ENCODE measurements around the gene KANSL3.

DNA sequence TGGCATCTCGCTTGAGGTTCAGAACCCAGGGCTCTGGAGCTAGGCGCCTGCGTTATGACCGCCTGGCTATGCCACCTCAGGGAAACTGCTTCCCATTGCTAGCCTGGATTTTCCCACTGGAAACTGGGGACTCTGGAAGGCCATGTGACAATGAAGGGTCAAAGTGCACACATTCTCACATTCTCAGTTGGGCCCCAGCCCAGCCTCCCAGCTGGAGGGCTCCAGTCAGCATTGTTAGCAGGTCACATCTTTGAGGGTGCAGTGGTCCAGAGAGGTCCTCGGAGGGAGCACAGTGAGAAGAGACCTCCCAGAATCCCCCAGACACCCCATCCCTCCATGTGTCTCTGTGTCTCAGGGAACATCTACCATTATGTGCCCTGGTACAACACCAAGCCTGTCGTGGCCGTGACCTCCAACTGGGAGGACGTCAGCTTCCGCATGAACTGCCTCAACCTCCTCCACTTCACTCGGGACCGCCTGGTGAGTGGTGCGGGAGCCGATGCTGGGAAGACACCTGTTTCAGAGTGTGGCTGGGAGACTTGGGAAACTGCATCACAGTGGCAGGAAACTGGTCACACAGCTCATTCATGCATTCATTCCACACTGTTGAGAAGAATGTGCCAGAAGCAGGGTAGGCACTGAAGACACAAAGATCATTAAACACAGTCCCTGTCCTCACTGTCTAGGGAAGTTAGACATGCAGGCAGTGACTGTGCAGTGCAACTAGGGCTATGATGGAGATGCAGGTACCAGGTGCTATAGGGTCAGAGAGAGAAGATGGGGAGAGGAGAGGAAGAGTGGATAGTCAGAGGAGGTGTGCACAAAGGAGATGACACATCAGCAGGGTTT, 46.1 kb upstream of the KANSL3 start:
- TF ChIP-seq, protein P1, sequence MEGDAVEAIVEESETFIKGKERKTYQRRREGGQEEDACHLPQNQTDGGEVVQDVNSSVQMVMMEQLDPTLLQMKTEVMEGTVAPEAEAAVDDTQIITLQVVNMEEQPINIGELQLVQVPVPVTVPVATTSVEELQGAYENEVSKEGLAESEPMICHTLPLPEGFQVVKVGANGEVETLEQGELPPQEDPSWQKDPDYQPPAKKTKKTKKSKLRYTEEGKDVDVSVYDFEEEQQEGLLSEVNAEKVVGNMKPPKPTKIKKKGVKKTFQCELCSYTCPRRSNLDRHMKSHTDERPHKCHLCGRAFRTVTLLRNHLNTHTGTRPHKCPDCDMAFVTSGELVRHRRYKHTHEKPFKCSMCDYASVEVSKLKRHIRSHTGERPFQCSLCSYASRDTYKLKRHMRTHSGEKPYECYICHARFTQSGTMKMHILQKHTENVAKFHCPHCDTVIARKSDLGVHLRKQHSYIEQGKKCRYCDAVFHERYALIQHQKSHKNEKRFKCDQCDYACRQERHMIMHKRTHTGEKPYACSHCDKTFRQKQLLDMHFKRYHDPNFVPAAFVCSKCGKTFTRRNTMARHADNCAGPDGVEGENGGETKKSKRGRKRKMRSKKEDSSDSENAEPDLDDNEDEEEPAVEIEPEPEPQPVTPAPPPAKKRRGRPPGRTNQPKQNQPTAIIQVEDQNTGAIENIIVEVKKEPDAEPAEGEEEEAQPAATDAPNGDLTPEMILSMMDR (conservative IDR thresholded peaks at IDR 0.05 in 1 of 2, IDR thresholded peaks at IDR 0.05 in 1 of 2; ENCODE audit: low read depth in 1 of 2, low read length in 2 of 2) = no peak
- TF ChIP-seq EZH2 (IDR thresholded peaks at IDR 0.05; ENCODE audit: low read length, missing control alignments) = no peak

Data from fibroblast of lung (primary cell).